HepG2 (cell line): ENCODE results near the gene AKAP12. TPM values are rescaled to one million over a fixed set of nuclear protein-coding genes. Genes with fewer than 3 reads are reported as not detected.

Experiments used
- ATAC-seq: fragments of 200-7000 bp; cut with Tn5 transposase; 3 replicates; pipeline ENCODE4 v1.9.1; 2020; ENCODE audit warnings: mild to moderate bottlenecking, moderate library complexity
- BruUV-seq: library from RNA; stranded (reverse); fragments of 400-500 nt; replicated peaks from 2 replicates; lab custom pipeline; 2021; lab: Mats Ljungman, UMichigan
- CTCF ChIA-PET: fragments of 300-600 bp; formaldehyde crosslinking; extraction: SDS; loops from one replicate; lab custom pipeline; 2021; ENCODE audit warnings: low total read pairs, inconsistent platforms, low intra/inter-chr PET ratio; lab: Yijun Ruan, JAX
- POLR2A ChIA-PET: fragments of 350-600 bp; sonication (Branson Sonifier 250); formaldehyde crosslinking; loops from one replicate; lab custom pipeline; 2020; ENCODE audit warnings: antibody characterized with exemption, inconsistent platforms; lab: Yijun Ruan, JAX
- DNase-seq: peaks from one replicate; pipeline ENCODE4 v3.0.0-alpha.2; 2015; ENCODE audit warnings: low spot score
- FAIRE-seq: peaks from 3 replicates; lab custom pipeline; 2011; peaks lifted over from hg19 to GRCh38; lab: Jason Lieb, UNC
- H2AFZ ChIP-seq: one replicate; pipeline ENCODE4 v1.6.1; 2011; ENCODE audit warnings: low read length, inconsistent platforms
- H3K27ac ChIP-seq: fragments of 300-600 bp; 3 replicates; pipeline ENCODE4 v1.8.0; 2011; ENCODE audit warnings: mixed run types, mild to moderate bottlenecking, mixed read lengths, low read length, inconsistent platforms; ENCODE audit not compliant: insufficient read depth; ENCODE audit errors: extremely low read length
- H3K27me3 ChIP-seq, 2 experiments: fragments of 200-600 bp in 1 of 2; 2 replicates in 1 of 2; 3 replicates in 1 of 2; pipeline versions ENCODE4 v1.6.0 to v1.8.0; 2011; ENCODE audit warnings: low read length in 2 of 2, mild to moderate bottlenecking in 2 of 2, moderate library complexity in 2 of 2, inconsistent platforms in 1 of 2; ENCODE audit not compliant: insufficient read depth in 2 of 2, control insufficient read depth in 1 of 2
- H3K36me3 ChIP-seq, 2 experiments: fragments of 200-600 bp in 1 of 2; replicated peaks in 1 of 2; 2 replicates in 1 of 2; 3 replicates in 1 of 2; pipeline versions ENCODE4 v1.5.1 to v1.8.0; 2011; ENCODE audit warnings: low read length in 2 of 2, inconsistent platforms in 1 of 2; ENCODE audit not compliant: insufficient read depth in 2 of 2, control insufficient read depth in 1 of 2
- H3K4me1 ChIP-seq: 2 replicates; pipeline ENCODE4 v1.5.1; 2012; ENCODE audit warnings: low read length, inconsistent platforms; ENCODE audit not compliant: insufficient read depth
- H3K4me2 ChIP-seq: 2 replicates; pipeline ENCODE4 v1.6.0; 2011; ENCODE audit warnings: low read depth, low read length, inconsistent platforms
- H3K4me3 ChIP-seq, 3 experiments: fragments of 200-600 bp in 1 of 3; sonication (generic), shearing (Covaris generic) in 1 of 3; replicated peaks in 1 of 3; 2 replicates each; pipeline ENCODE4 v1.5.1; 2011 to 2016; ENCODE audit warnings: low read length in 3 of 3, inconsistent platforms in 2 of 3, low read depth in 2 of 3, mild to moderate bottlenecking in 2 of 3, control low read depth in 1 of 3, mixed read lengths in 1 of 3; ENCODE audit not compliant: insufficient read depth in 1 of 3
- H3K79me2 ChIP-seq: one replicate; pipeline ENCODE4 v1.6.1; 2011; ENCODE audit warnings: low read length, inconsistent platforms; ENCODE audit not compliant: insufficient read depth
- H3K9ac ChIP-seq: 2 replicates; pipeline ENCODE4 v1.6.0; 2011; ENCODE audit warnings: mild to moderate bottlenecking, low read depth, low read length, inconsistent platforms; ENCODE audit not compliant: insufficient read depth
- H3K9me3 ChIP-seq: 2 replicates; pipeline ENCODE4 v1.5.1; 2012; ENCODE audit warnings: mild to moderate bottlenecking, low read length
- H4K20me1 ChIP-seq: 2 replicates; pipeline ENCODE4 v1.6.0; 2011; ENCODE audit warnings: inconsistent platforms, mild to moderate bottlenecking, low read length, moderate library complexity; ENCODE audit not compliant: insufficient read depth
- ARNTL ChIP-seq: sonication (generic); formaldehyde crosslinking; IDR thresholded peaks from 2 replicates; pipeline ENCODE4 v1.4.0; 2020; ENCODE audit warnings: mild to moderate bottlenecking, missing genetic modification reagents
- HOXA3 ChIP-seq: sonication (generic); formaldehyde crosslinking; IDR thresholded peaks from 2 replicates; pipeline ENCODE4 v1.5.0; 2020; ENCODE audit warnings: missing genetic modification reagents
- MED8 ChIP-seq: sonication (generic); formaldehyde crosslinking; IDR thresholded peaks from 2 replicates; pipeline ENCODE4 v1.8.1; 2023; ENCODE audit warnings: mild to moderate bottlenecking, missing genetic modification reagents; ENCODE audit not compliant: insufficient replicate concordance
- PTBP1 ChIP-seq: fragments of 200-400 bp; formaldehyde crosslinking; IDR thresholded peaks from 2 replicates; pipeline ENCODE4 v1.6.1; 2018; ENCODE audit warnings: low read length, low read depth; ENCODE audit not compliant: poor library complexity, severe bottlenecking
- REXO4 ChIP-seq: sonication (generic); formaldehyde crosslinking; IDR thresholded peaks from 2 replicates; pipeline ENCODE4 v1.8.0; 2022; ENCODE audit warnings: missing genetic modification reagents, mild to moderate bottlenecking, borderline replicate concordance
- ZFY ChIP-seq: sonication (generic); formaldehyde crosslinking; IDR thresholded peaks from 2 replicates; pipeline ENCODE4 v1.4.0; 2020; ENCODE audit warnings: missing genetic modification reagents
- ZMYM3 ChIP-seq: sonication (generic); formaldehyde crosslinking; IDR thresholded peaks from 2 replicates; pipeline ENCODE4 v1.5.1; 2020; ENCODE audit warnings: mild to moderate bottlenecking, missing genetic modification reagents
- ZNF225 ChIP-seq: sonication (generic); formaldehyde crosslinking; IDR thresholded peaks from 2 replicates; pipeline ENCODE4 v1.4.0; 2020; ENCODE audit warnings: mild to moderate bottlenecking, missing genetic modification reagents
- ZNF33B ChIP-seq: sonication (generic); formaldehyde crosslinking; IDR thresholded peaks from 2 replicates; pipeline ENCODE4 v1.5.1; 2020; ENCODE audit warnings: mild to moderate bottlenecking, missing genetic modification reagents
- ZNF343 ChIP-seq: sonication (generic); formaldehyde crosslinking; IDR thresholded peaks from 2 replicates; pipeline ENCODE4 v1.4.0; 2020; ENCODE audit warnings: mild to moderate bottlenecking, missing genetic modification reagents
- ZNF547 ChIP-seq: sonication (generic); formaldehyde crosslinking; IDR thresholded peaks from 2 replicates; pipeline ENCODE4 v1.5.1; 2020; ENCODE audit warnings: mild to moderate bottlenecking, missing genetic modification reagents
- WGBS: methylation state at CpG from one replicate; pipeline ENCODE4 v1.1.6; 2017; ENCODE audit warnings: low lambda C conversion rate; 5-methylcytosine and 5-hydroxymethylcytosine counted together
- in situ Hi-C: cut with HindIII; loops from 2 replicates; pipeline ENCODE4 v1.10.0; 2017; ENCODE audit warnings: low pct_unique_long_range_greater_than_20kb; ENCODE audit not compliant: extremely low pct_ligation_motif_present
- intact Hi-C: fragments of 100-400 bp; cut with micrococcal nuclease; formaldehyde crosslinking; loops from one replicate; pipeline ENCODE4 v1.10.0; 2022; ENCODE audit not compliant: unreplicated experiment
- polyA plus RNA-seq, 8 experiments: library from polyadenylated mRNA; depleted of rRNA in 3 of 8; stranded (reverse) in 7 of 8; unstranded in 1 of 8; fragments of >200 nt; fragmentation: Illumina TruSeq in 4 of 8; extraction: Trizol in 4 of 8; gene quantifications; 2 replicates each; pipeline versions ENCODE4 v1.2.1 to v1.2.3, GENCODE V29; 2011 to 2016; ENCODE audit warnings: low read depth in 4 of 8, missing spikeins in 1 of 8, mixed read lengths in 1 of 8; ENCODE audit not compliant: insufficient read depth in 1 of 8
- total RNA-seq, 5 experiments: library from RNA; depleted of rRNA; stranded (reverse); fragments of >200 nt; fragmentation: Illumina TruSeq; extraction: Trizol; gene quantifications; 2 replicates each; pipeline ENCODE4 v1.2.3, GENCODE V29; 2016; ENCODE audit warnings: low read depth in 1 of 5

AKAP12 gene
- total and polyA plus RNA-seq, 2 of the 13 experiments (the other 11 are each of a cell fraction or from before 2014, with no cell fraction given): 10.6 to 19.0 TPM

- Histone ChIP-seq H4K20me1 (no peaks in the 10 kb centered on the region), H3K9ac (no peak overlapping the region), H3K9me3 (no peaks in the 10 kb centered on the region), H3K4me3 (no peak overlapping the region), H3K4me1 (no peaks in the 10 kb centered on the region), H3K79me2 (no peaks in the 10 kb centered on the region), H3K27me3 (peaks cover 0 to 10% of the 10 kb centered on the region in 2 experiments; a peak in 3 of 5 replicates), H2AFZ (no peak overlapping the region), H3K27ac (no peak overlapping the region), H3K36me3 (no peaks in the 10 kb centered on the region), H3K4me2 (no peak overlapping the region)
- WGBS: 78% methylated on average over 7 of the region's 7 CpGs
- TF ChIP-seq ZMYM3 (CRISPR knock-in tag) (no peak), ZFY (no peak), ZNF33B (CRISPR knock-in tag) (no peak), ZNF343 (CRISPR knock-in tag) (no peak), ZNF547 (CRISPR knock-in tag) (no peak), REXO4 (CRISPR knock-in tag) (no peak), ARNTL (CRISPR knock-in tag) (no peak), PTBP1 (no peak), ZNF225 (CRISPR knock-in tag) (no peak), MED8 (no peak), HOXA3 (CRISPR knock-in tag) (no peak)
- ChIA-PET POLR2A (no interaction called here), CTCF (no interaction called here)
- DNase-seq: no peak
- in situ Hi-C loops (no loop called here), intact Hi-C loops (loop anchor here (10.0 kb wide), 1 partner anchor 859 kb away; no protein-coding TSS in a partner anchor)
- ATAC-seq: no peak
- BruUV-seq: no TSS peak
- FAIRE-seq: no peak
Observed at GRCh38 chr6:151233731-151234130, 6.0 kb upstream of the AKAP12 start.
